Panc1 (cell line): ENCODE results near the gene RAMAC. TPM values are rescaled to one million over a fixed set of nuclear protein-coding genes. Genes with fewer than 3 reads are reported as not detected.
A peak's percentile ranks its signal among the peaks of the same experiment; 100 is the strongest.

ENCODE experiments used
- ATAC-seq: fragments of 200-7000 bp; cut with Tn5 transposase; 2 replicates; pipeline ENCODE4 v1.9.1; 2020; ENCODE audit warnings: mild to moderate bottlenecking, moderate library complexity
- BruUV-seq: library from RNA; stranded (reverse); fragments of 400-500 nt; replicated peaks from 2 replicates; lab custom pipeline; 2021; lab: Mats Ljungman, UMichigan
- CTCF ChIA-PET: fragments of 300-600 bp; sonication (Branson Sonifier 250); formaldehyde crosslinking; loops from one replicate; lab custom pipeline; 2022; ENCODE audit warnings: antibody characterized with exemption; lab: Charles Lee
- POLR2A ChIA-PET: fragments of 300-600 bp; sonication (Branson Sonifier 250); formaldehyde crosslinking; loops from one replicate; lab custom pipeline; 2022; ENCODE audit warnings: antibody characterized with exemption; lab: Charles Lee
- DNase-seq: peaks from one replicate; pipeline ENCODE4 v3.0.0-alpha.2; 2010; ENCODE audit warnings: low read depth, low spot score
- H3K27ac ChIP-seq: 2 replicates; pipeline ENCODE4 v1.5.1; 2011; ENCODE audit warnings: mild to moderate bottlenecking, low read length, inconsistent platforms
- H3K27me3 ChIP-seq: fragments of 200-500 bp; sonication (Bioruptor generic); 2 replicates; pipeline ENCODE4 v1.6.0; 2014; ENCODE audit warnings: low read length, inconsistent platforms; ENCODE audit not compliant: control insufficient read depth, insufficient read depth
- H3K36me3 ChIP-seq: fragments of 200-500 bp; sonication (Bioruptor generic); 2 replicates; pipeline ENCODE4 v1.5.1; 2014; ENCODE audit warnings: inconsistent platforms, mild to moderate bottlenecking, low read length, moderate library complexity; ENCODE audit not compliant: control insufficient read depth, insufficient read depth
- H3K4me1 ChIP-seq: 2 replicates; pipeline ENCODE4 v1.5.1; 2011; ENCODE audit warnings: inconsistent platforms, mild to moderate bottlenecking, low read length, moderate library complexity; ENCODE audit not compliant: control insufficient read depth, insufficient read depth
- H3K4me3 ChIP-seq, 2 experiments: 2 replicates each; pipeline ENCODE4 v1.5.1; 2011 to 2012; ENCODE audit warnings: low read depth in 2 of 2, low read length in 2 of 2, mild to moderate bottlenecking in 2 of 2, inconsistent platforms in 1 of 2, moderate library complexity in 1 of 2
- H3K9me3 ChIP-seq: fragments of 200-500 bp; sonication (Bioruptor generic); 2 replicates; pipeline ENCODE4 v1.5.1; 2014; ENCODE audit warnings: low read depth, mild to moderate bottlenecking, inconsistent platforms, low read length, moderate library complexity; ENCODE audit not compliant: control insufficient read depth, insufficient read depth
- CTCF ChIP-seq: fragments of 450-650 bp; IDR thresholded peaks from 2 replicates; pipeline ENCODE4 v1.5.1; 2017; ENCODE audit warnings: mild to moderate bottlenecking
- POLR2AphosphoS5 ChIP-seq: IDR thresholded peaks from 2 replicates; pipeline ENCODE4 v1.6.1; 2012; ENCODE audit warnings: mild to moderate bottlenecking, low read depth, low read length, moderate library complexity
- REST ChIP-seq, 2 experiments: IDR thresholded peaks; 2 replicates each; pipeline ENCODE4 v1.6.1; 2011 to 2012; ENCODE audit warnings: low read depth in 2 of 2, control low read depth in 1 of 2, low read length in 1 of 2, mild to moderate bottlenecking in 1 of 2, moderate library complexity in 1 of 2; ENCODE audit not compliant: insufficient read depth in 1 of 2
- SIN3A ChIP-seq: IDR thresholded peaks from 2 replicates; pipeline ENCODE4 v1.6.1; 2012; ENCODE audit warnings: low read depth, mild to moderate bottlenecking, low read length, moderate library complexity, borderline replicate concordance; ENCODE audit not compliant: insufficient read depth
- TCF7L2 ChIP-seq: IDR thresholded peaks from 2 replicates; pipeline ENCODE4 v1.6.1; 2011; ENCODE audit warnings: mild to moderate bottlenecking, low read depth, low read length, inconsistent platforms
- in situ Hi-C: cut with HindIII; loops from 2 replicates; pipeline ENCODE4 v1.10.0; 2016; ENCODE audit warnings: low sequenced_read_pairs, low pct_unique_long_range_greater_than_20kb
- intact Hi-C: fragments of 100-400 bp; cut with micrococcal nuclease; formaldehyde crosslinking; loops from one replicate; pipeline ENCODE4 v1.10.0; 2022; ENCODE audit not compliant: unreplicated experiment
- total RNA-seq: library from RNA; stranded (reverse); gene quantifications from one replicate; pipeline ENCODE4 v1.2.1, GENCODE V29; 2021; ENCODE audit not compliant: unreplicated experiment

RAMAC gene
- total RNA-seq, 1 experiment from 2014 or later, result 32.0 TPM

- H3K4me1 ChIP-seq, result no peaks in the 10 kb centered on the region
- H3K27ac ChIP-seq, result no peak overlapping the region
- H3K4me3 ChIP-seq, result no peak overlapping the region
- in situ Hi-C loops, result no loop called here
- H3K27me3 ChIP-seq, result no peaks in the 10 kb centered on the region
- no peak for ATAC-seq
- H3K36me3 ChIP-seq, result peaks cover 4% of the 10 kb centered on the region
- BruUV-seq, result no TSS peak
- TF ChIP-seq CTCF (no peak), TCF7L2 (no peak), REST (IDR thresholded peaks at IDR 0.05; ENCODE audit: insufficient read depth in 1 of 2, low read depth in 2 of 2, low read length in 1 of 2) (no peak), SIN3A (no peak), POLR2AphosphoS5 (no peak)
- POLR2A ChIA-PET, result no interaction called here
- CTCF ChIA-PET, result no interaction called here
- no peaks in the 10 kb centered on the region for H3K9me3 ChIP-seq
- DNase-seq, result no peak
- intact Hi-C loops, result no loop called here
Measured at GRCh38 chr15:82995076-82995475, 9.1 kb downstream of the RAMAC start.

- Histone ChIP-seq H3K27me3 (no peaks in the 10 kb centered on the region), H3K9me3 (no peaks in the 10 kb centered on the region), H3K27ac (no peak overlapping the region), H3K36me3 (no peaks in the 10 kb centered on the region), H3K4me3 (no peak overlapping the region), H3K4me1 (no peaks in the 10 kb centered on the region)
- POLR2A ChIA-PET, result no interaction called here
- TF ChIP-seq REST (IDR thresholded peaks at IDR 0.05; ENCODE audit: insufficient read depth in 1 of 2, low read depth in 2 of 2, low read length in 1 of 2) (no peak), SIN3A (no peak), CTCF (no peak), TCF7L2 (no peak), POLR2AphosphoS5 (no peak)
- in situ Hi-C loops (no loop called here), intact Hi-C loops (no loop called here)
- DNase-seq, result no peak
- BruUV-seq, result no TSS peak
- 0 out of 2 replicates have a peak, but pooled peaks have one; percentile 46 for ATAC-seq
- CTCF ChIA-PET, result no interaction called here
Measured at GRCh38 chr15:82995938-82996337, 9.9 kb downstream of the RAMAC start.
